WI38 (cell line): ENCODE data around the gene FOXE1.

Source experiments
- H3K4me3 ChIP-seq: 2 replicates; pipeline ENCODE4 v1.5.1; 2011; ENCODE audit warnings: low read depth, mild to moderate bottlenecking, control low read depth, low read length
- CTCF ChIP-seq: IDR thresholded peaks from 2 replicates; pipeline ENCODE4 v1.5.1; 2012; ENCODE audit warnings: low read depth, mild to moderate bottlenecking, control low read depth, low read length

FOXE1 gene

GRCh38 chr9:97900103-97900737 is 47.2 kb downstream of the FOXE1 start:
- no peak overlapping the region for H3K4me3 ChIP-seq
- TF ChIP-seq CTCF: no peak

GRCh38 chr9:97900738-97901565 is 47.9 kb downstream of the FOXE1 start:
- TF ChIP-seq CTCF: peak; percentile 66
- H3K4me3 ChIP-seq: no peak overlapping the region

- no peak for TF ChIP-seq CTCF
- no peak overlapping the region for H3K4me3 ChIP-seq
Measured at GRCh38 chr9:97903177-97903576, 50.2 kb downstream of the FOXE1 start.

GRCh38 chr9:97904725-97905124 is 51.7 kb downstream of the FOXE1 start:
- TF ChIP-seq CTCF: no peak
- H3K4me3 ChIP-seq: no peak overlapping the region

- H3K4me3 ChIP-seq: no peak overlapping the region
- no peak for TF ChIP-seq CTCF
Measured at GRCh38 chr9:97905228-97905627, 52.2 kb downstream of the FOXE1 start.
